GM21390 (cell line): ENCODE data around the gene RFNG.

Experiments used
- ATAC-seq: cut with Tn5 transposase; IDR thresholded peaks from one replicate; pipeline ENCODE4 v1.9.1; 2021; ENCODE audit not compliant: unreplicated experiment

RFNG gene

DNA sequence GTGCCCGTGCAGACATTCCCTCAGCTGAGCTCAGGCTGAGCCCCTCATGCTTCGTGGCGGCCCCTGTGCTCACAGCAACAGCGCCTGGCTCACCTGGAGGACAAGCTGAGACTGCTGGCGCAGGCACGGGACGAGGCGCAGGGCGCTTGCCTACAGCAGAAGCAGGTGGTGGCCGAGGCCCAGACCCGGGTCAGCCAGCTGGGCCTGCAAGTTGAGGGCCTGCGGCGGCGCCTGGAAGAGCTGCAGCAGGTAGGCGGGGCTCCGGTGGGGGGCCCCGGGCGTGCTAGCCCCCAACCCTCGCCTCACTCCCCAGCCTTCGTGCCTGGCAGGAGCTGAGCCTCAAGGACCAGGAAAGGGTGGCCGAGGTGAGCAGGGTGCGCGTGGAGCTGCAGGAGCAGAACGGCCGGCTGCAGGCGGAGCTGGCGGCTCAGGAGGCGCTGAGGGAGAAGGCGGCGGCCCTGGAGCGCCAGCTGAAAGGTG lies 21.6 kb downstream of the RFNG start:
- ATAC-seq: no peak

DNA sequence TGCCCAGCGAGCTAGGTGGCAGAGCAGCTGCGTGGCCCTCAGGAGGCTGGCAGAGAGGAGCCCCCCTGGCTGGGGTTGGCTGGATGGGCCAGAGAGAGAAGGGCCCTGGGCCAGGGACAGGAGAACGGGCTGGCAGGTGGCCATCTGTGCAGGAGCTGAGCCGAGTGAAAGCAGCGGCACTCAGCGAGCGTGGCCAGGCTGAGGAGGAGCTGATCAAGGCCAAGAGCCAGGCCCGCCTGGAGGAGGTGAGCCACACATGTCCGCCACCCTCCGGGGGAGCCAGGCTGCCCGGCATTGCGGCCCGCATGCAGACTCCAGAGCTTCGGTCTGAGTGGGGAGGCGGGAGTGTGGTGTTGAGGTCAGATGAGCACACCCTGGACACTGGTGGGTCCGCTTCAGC lies 22.2 kb downstream of the RFNG start:
- ATAC-seq: no peak

DNA sequence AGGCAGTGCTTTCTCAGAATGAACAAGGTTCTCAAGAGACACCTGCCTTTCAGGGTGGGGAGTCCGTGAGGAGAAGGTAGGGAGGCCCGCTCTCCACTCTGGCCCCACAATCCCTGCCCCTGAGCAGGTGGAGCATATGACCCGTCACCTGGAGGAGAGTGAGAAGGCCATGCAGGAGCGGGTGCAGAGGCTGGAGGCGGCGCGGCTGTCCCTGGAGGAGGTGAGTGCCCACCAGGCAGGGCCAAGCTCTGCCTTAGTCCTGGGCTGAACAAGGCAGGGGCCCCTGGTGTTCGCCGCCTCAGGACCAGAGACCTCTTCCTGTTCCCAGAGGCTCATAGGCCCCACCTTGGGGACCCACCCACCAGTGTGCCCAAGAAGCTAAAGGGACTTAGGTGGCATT lies 22.6 kb downstream of the RFNG start:
- ATAC-seq: no peak

DNA sequence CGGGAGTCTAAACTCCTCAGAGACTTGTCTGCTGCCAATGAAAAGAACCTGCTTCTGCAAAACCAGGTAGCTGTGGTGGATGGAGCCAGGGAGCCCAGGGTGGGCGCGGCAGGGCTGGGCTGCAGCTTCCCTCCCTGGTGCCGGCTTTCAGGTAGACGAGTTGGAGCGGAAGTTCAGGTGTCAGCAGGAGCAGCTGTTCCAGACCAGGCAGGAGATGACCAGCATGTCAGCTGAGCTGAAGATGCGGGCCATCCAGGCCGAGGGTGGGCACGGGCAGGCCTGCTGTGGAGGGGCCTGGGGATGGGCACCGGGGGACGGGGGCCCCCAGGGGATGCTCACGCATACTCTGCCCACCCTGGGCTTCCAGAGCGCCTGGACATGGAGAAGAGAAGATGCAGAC lies 23.4 kb downstream of the RFNG start:
- no peak for ATAC-seq

DNA sequence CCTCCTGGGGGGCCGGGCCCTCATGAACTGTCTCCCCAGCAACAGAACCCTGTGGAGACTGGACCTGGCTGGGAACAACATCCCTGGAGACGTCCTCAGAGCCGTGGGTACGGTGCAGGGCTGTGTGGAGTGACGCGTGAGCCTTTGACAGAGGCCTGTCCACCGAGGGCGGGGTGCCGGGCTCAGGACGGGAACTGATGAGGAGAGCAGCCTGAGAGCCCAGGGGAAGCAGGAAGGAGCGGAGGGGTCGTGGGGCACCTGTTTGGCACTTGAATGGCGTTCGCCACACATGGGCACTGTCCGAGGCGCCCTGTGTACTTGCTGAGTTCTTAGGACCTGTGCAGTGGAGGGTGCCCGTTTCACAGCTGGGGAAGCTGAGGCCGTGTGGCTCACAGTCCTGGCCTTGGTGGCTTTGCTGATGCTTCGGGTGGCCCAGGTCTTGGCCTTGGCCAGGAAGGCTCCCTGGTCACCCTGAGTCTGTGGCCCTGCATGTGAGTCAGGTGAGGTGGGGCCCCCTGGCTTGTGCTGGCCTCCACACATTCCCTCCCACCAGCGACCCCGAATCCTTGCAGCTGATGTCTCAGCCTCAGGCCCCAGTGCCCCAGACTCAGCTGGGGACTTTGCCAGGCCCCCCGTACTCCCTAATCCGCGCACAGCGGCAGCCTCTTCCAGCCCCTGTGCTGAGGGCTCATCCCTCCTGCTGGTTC lies 26.1 kb downstream of the RFNG start:
- ATAC-seq: no peak

DNA sequence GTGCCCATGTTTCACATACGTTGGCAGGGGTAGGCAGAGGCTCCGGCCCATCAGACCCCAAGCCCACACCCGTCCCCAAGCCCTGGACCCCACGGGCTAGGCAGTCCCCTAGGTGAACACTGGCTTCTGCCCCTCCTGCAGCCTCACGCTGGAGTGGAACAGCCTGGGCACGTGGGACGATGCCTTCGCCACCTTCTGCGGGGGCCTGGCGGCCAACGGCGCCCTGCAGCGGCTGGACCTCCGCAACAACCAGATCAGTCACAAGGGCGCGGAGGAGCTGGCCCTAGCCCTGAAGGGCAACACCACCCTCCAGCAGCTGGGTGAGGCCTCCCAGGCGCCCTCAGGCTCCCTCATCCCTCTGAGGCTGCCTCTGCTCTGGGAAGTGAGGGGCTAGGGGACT lies 26.8 kb downstream of the RFNG start:
- no peak for ATAC-seq

DNA sequence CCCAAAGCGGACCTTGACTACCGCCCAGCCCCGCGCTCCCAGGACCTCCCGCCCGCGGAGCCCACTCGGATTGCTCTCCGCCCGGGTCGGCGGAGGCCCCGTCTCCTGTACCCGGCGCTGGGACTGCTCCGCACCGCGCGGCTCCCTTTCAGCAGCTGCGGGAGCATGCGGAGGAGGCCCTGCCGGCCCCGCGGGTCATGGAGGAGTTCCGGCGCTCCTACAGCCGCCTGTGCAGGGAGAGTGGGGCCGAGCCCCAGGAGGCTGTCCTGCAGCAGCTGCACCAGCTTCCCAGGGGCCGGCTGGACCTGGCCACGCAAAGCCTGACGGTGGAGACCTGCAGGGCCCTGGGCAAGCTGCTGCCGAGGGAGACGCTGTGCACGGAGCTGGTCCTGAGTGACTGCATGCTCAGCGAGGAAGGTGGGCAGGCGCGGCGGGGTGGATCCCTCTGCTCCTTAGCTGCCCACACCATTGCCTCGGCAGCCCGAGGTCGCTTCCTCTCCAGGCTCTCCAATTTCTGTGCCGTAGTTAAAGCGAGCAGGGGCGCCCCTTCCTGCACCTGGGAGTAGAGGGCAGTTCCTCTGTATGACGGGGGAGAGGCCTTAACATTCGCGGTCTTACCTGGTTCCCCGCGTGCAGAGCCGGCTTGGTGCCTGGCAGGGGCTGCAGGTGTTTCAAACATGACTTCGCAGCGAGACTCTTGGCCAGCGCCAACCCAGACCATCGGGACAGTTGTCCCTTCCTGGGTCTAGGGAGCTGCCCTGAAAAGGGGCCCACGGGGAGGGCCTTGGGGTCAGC lies 28.0 kb downstream of the RFNG start:
- ATAC-seq: peak; percentile 0

DNA sequence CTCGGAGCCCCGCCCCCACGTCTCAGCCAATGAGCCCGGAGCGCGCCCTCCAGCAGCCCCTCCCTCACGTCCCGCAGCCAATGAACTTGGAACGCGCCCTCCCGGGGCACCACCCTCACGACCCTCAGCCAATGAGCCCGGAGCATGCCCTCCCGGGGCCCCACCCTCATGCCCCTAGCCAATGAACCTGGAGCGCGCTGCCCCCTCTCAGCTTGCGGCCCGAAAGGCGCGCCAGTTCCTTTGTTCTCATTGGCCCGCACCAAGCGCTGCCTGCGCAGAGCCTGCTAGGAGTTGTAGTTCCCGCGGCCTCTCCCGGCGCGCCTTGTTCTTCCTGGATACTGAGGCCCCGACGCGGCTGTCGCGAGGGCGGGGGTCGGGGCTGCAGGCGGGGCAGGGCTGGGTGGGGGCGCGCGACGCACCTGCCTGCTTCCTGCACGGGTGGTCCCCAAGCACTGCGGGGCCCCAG lies 28.6 kb downstream of the RFNG start, which contains the start of gene LRRC45:
LRRC45 (plus strand) TSS at position 325 of the 466 bp plus-strand sequence. CDS start 339 bp downstream, outside the sequence.
- ATAC-seq: peak; percentile 81

DNA sequence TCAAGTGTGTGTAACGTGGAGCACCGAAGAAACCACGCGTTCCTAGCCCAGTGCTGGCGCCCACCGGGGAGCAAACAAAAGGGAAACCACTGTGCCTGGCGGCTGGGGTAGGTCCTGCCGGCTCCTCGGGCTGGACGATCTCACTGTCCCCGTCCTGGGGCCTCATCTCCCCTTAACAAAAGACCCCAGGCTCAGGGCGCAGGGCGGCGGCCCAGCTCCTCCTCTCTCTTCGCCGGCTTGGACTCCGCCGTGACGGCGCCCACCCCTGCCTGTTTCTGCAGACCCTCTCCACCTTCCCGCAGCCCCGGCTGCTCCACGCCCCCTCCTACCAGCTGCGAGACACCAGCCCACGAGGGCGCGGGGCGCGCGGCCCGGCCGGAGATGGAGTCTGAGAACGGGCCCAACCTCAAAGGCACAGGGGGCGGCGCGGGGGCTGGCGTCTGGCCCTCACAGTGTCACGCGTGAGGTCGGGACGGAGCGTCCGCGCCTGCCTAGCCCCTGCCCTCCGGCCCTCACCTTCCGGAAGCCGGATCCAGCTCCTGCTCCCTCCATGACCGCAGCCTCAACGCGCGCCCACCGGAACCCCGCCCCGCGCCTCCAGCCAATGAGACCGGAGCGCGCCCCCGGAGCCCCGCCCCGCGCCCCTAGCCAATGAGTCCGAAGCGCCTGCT lies 29.2 kb downstream of the RFNG start, which contains the start of gene CENPX:
CENPX (minus strand) TSS at position 569 of the 671 bp plus-strand sequence; CDS start at position 552, 17 bp downstream.
- no peak for ATAC-seq

DNA sequence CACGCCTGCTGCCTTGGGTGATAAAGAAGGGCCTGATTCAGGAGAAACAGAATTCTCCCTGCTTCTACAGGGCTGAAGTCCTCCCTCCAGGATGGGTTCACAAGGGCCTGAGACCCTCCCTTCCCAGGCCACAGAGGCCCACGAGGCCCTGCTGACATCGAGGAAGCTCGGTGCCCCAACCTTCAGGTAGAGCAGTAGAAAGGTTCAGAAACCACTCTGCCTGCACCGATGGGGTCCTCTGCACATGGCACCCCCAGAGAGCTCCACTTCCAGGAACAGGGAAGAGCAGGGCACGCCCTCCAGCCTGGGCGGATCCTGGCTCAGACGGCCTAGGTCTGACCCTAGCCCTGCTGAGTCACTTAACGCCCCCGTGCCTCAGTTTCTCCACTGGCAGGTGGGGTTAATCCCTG lies 29.7 kb downstream of the RFNG start:
- ATAC-seq: no peak

DNA sequence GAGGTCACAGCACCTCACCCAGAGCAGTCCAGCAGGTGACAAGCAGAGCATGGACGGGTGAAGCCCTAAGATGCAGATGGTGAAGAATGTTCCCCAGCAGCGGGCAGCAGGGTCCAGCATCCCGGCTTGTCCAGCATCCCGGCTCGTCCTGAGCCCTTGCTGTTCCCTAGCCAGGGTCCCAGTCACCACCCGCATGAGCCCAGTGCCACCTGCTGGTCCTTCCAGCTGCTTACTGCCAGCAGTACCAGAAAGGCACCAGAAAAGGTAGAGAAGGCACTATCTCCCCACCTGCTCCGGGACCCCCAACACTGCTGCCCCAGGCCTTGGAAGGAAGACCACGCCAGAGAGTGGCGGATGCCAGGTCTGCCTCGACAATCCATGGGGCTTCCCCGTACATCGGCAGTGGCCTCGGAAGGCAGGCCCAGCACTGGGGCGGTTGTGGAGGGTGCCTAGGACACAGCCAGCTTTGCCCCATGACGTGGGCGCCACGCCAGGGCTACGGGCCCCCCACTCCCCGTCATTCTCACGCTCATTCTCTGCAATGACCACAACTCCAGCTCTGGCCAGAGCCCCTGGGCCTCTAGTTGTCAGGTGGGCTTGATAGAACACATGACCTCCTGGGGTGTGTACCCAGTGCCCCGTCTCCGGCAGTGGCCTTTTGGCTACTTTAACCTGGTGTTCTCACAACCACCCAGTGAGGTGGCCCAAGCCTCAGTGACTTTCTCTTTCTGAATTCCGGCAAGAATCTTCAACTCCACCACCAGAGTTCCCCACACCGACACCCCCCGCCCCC lies 30.3 kb downstream of the RFNG start:
- ATAC-seq: no peak

DNA sequence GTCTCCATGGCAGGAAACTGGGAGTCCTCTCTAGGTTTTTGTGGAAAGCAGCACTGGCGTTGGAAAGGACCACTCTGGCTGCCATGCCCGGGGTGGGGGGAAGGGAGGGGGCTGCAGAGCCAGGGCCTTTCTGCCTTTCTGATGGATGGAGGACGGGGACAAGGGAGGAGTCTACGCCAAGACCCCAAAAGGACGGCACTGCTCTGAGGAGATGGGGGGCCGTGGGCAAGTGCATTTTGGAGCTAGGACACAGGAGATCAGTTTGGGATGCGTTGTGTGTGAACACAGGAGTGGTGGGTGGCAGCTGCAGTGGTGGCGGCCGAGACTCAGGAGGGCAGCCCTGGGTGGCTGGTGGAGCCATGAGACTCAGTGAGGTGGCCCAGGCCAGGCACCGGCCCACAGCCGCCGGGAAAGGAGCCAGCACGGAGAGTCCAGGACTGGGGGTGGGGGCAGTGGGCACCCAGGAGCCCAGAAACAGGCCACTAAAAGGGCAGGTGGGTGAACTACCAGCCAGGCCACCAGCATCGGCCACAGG lies 31.0 kb downstream of the RFNG start:
- ATAC-seq: no peak

DNA sequence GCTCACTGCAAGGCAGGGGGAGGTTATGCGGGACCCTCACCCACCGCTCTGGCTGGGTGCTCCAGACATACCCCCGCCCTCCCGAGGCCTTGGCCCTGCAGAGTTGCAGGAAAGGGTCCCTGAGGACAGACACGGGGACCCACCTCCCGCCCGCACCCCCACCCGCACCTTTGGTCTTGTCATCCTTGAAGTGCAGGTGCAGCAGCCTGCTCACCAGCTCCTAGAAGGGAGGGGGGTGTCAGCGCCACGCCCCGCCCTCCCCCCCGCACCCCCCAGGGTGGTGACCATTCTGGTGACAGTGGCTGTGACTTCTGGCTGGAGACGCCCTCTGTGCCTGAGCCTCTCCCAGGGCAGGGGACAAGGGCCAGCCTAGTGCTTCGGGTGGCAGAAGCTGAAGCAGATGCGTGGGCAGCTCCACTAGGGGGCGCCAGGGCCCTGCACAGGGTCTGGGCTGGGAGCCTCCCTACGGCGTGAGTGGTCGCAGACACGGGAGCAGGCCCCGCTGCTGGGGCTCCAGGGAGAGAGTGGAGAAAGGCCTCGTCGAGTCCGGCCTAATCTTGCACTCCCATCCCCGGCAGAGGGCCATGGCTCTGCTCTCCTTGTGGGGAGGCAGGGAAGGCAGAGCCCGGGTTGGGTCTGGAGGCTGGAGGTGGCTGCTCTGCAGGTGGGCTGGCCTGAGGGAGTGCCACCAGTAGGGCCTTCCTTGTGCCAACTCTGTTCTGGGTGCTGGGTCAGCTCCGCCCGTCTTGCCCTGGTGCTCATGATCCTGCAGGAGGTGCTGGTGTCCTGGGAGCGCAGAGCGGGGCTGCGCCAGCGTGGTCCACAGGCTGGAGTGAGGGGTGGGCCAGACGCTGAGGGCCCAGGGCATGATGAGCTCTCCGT lies 31.7 kb downstream of the RFNG start:
- ATAC-seq: no peak

DNA sequence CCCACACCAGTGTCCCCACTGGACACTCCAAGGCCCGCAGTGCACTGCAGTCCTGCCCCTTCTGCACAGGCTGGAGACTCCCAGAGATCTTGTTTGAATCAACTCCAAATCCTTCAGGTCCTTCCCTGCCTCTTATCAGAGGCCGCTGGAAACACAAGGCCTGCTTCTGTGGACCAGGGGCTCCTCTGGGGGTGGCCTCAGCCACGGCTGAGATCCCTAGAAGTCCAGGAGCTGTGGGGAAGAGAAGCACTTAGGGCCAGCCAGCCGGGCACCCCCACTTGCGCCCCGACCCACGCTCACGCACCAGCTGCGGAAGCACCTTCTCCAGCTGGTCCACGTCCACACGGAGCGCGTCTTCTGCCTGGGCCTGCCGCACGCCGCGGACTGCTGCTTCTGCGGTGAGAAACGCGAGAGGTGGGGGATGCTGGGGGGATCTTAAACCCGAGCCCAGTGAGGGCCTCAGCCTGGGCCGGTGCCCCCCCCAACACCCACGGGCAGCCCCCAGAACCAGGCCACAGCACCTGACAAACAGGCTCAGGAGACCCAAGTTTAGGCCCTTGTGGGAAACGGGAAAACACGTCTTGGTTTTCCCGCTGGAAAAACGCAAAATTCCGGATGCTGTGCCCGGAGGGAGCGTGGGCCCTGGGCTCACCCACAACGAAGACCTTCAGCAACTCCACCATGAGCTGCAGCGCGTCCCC lies 32.5 kb downstream of the RFNG start:
- no peak for ATAC-seq

DNA sequence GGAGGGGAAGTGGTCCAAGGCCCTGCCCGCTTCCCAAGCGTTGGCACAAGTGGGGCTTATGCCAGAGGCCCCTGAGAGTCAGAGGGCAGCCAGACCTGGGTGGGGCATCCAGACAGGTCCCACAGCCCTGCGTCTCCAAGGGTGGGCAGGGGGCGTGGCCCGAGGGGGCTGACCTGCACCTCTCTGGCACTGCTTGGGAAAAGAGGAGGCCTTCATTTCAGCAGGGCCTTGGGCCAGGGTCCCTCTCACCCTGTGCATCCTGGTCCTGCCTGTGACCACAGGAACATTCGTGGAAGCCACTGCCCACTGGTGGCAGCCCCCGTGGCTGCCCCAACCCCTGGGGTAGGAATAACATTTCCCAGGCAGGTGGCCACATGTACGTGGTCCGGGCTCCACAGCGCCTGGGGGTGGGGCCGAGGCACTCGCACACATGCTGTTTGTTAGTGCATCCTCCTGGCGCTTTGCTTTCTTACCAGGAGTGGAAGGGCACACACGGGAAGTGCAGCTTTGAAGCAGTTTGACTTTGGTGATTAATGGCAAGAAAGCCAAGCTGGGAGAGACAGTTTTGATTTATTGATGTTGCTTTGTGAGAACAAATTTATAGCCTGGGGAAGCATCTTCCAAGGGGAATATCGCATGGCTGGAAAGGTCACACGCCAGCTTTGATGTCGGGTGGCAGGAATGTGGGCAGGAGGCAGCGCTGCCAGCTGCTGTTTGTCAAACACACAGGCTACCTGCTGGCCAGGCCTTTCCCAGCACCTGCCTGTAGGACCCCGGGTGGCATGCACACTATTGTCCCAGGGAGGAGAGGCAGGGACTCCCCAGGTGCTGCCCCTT lies 33.2 kb downstream of the RFNG start:
- no peak for ATAC-seq

DNA sequence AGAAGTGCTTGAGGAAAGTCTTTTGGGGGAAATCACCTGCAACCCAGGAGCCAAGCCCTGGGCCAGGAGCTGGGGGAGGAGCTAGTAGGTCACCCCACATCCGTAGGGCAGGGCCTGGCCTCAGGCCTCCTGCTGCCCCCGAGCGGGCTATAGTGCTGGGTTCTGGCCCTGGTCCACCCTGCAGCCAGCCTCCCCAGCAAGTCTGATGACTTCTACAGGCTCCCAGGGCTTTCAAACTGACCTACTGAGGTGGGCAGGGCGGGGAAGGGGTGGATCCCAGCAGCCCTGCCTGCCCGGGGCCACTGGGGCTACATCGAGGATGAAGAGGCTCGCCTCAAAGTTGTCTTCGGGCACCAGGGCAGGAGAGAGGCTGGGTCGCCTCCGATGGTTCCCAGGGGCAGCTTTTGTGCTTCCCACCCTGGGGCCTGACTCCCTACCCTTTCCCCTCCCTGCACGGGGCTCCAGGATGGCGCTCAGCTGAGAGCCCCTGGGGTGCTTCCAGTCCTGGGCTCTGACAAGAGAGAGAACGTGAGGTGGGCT lies 33.9 kb downstream of the RFNG start:
- ATAC-seq: no peak

DNA sequence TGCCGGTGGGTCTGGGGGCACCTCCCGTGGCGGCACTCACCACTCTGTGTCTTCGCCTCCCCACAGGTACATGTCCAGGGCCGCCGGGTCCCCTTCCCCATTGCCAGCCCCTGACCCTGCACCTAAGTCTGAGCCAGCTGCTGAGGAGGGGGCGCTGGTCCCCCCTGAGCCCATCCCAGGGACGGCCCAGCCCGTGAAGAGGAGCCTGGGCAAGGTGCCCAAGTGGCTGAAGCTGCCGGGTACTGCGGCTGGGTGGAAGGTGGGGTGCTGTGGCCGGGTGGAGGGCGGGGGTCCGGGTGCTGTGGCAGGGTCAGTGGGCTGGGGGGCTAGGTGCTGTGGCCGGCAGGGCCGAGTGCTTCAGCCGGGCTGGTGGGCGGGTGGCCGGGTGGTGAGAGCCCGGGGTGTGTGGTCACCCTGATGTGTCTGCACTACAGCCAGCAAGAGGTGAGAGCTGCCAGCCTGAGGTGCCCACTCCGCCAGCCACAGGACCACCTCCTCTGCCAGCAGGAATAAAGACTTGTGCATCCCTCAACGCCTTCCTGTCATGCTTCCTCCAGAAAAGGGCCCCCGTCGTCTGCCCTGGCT lies 34.6 kb downstream of the RFNG start:
- ATAC-seq: no peak
